HG03439 (cell line): Measurements from ENCODE around the gene PHOSPHO1.
"Not testable (repeated sequence)": the region's sequence is repeated elsewhere in the genome, so short reads cannot be mapped to it uniquely, and the experiment has no call there.

Experiments
- ATAC-seq: cut with Tn5 transposase; IDR thresholded peaks from one replicate; pipeline ENCODE4 v1.9.1; 2021; ENCODE audit warnings: mild to moderate bottlenecking, moderate library complexity; ENCODE audit not compliant: unreplicated experiment

PHOSPHO1 gene

GRCh38 chr17:49230636-49231562 lies at the start of gene PHOSPHO1:
TSS of gene PHOSPHO1 (minus strand) at chr17:49230787. CDS start at chr17:49226691, 4,096 bp downstream.
- peak; percentile 84 for ATAC-seq

- ATAC-seq: no peak
These were observed 49.5 kb upstream of the PHOSPHO1 start for GRCh38 chr17:49280061-49280460.

DNA sequence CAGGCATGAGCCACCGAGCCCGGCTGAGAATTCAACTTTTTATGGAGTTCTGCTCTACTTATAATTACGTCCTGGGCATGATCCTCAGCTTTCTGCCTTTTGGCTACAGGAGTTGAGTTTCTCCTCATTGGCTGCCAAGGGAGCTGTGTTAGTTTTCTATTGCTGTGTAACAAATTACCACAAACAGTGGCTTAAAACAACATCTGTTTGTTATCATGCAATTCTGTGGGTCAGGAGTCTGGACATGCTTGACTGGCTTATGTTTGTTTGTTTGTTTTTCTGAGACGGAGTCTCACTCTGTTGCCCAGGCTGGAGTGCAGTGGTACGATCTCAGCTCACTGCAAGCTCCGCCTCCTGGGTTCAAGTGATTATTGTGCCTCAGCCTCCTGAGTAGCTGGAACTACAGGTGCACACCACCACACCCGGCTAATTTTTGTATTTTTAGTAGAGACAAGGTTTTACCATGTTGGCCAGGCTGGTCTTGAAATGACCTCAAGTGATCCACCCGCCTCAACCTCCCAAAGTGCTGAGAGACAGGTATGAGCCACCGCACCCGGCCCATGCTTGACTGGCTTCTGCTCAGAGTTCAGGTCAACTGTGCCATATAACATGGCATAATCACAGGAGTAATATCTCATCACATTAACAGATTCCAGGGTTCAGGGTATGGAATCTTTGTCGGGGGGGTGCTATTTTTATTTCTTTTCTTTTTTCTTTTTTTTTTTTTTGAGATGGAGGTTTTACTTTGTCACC lies 48.9 kb upstream of the PHOSPHO1 start:
- not testable (repeated sequence) for ATAC-seq

DNA sequence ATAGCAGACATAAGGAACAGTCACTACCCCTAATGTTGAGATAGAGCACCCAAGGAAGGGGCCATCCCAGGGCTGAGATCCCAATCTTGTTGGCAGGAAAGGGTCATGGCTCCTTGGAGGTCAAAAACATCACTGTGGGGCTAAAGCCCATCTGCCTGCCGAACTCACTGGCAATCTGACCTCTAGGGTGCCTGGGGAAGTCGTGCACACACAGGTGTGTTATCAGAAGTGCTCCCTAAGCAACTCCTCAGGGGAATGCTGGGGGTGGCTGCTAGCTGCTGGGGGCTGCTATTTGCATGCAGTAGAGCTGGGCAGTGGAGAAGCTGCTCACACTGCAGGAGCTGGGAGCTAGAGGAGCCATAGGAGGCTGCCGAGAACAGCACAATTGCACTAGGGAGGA lies 47.5 kb upstream of the PHOSPHO1 start:
- no peak for ATAC-seq

DNA sequence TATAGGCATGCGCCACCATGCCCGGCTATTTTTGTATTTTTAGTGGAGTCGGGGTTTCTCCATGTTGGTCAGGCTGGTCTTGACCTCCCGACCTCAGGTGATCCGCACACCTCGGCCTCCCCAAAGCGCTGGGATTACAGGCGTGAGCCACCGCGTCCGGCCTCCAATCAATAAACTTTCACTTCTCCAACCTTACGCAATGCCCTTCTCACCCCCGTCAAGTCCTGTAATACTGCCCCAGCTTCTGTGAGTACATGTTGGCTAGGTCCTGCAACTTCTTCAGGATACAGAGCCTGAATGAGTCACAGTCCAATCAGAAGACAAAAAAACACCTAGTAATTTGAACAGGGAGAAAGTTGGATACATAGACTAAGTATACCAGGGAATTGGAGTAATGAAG lies 47.1 kb upstream of the PHOSPHO1 start:
- ATAC-seq: no peak

GRCh38 chr17:49275981-49276380 lies 45.4 kb upstream of the PHOSPHO1 start:
- not testable (repeated sequence) for ATAC-seq

DNA sequence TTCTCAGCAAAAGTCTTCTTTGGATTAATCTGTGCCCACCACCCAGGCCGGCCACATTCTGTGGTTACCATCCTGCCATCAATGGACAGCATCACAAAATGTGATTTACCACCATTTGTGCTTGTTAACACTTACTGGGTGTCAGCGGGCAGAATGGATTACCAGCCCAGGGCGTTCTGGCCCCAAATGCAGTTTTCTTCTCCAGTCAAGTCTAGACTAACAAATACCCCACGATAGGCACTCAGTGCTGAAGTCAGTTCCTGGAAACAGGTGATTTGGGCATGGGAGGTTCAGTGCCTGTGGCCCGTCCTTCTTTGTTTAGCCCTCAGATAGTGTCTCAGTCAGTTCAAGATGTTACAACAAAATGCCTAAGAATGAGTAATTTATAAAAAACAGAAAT lies 38.8 kb upstream of the PHOSPHO1 start:
- ATAC-seq: no peak

GRCh38 chr17:49267912-49268311 lies 37.3 kb upstream of the PHOSPHO1 start:
- ATAC-seq: no peak

- no peak for ATAC-seq
These were observed 35.6 kb upstream of the PHOSPHO1 start for GRCh38 chr17:49266233-49266632.

DNA sequence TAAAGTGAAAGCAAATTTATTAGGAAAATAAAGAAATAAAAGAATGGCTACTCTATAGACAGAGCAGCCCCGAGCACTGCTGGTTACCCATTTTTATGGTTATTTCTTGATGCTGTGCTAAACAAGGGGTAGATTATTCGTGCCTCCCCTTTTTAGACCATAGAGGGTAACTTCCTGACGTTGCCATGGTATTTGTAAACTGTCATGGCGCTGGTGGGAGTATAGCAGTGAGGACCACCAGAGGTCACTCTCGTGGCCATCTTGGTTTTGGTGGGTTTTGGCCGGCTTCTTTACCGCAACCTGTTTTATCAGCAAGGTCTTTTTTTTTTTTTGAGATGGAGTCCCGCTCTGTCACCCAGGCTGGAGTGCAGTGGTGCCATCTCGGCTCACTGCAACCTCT lies 31.0 kb upstream of the PHOSPHO1 start:
- not testable (repeated sequence) for ATAC-seq

GRCh38 chr17:49260817-49261291 lies 30.3 kb upstream of the PHOSPHO1 start:
- no peak for ATAC-seq

DNA sequence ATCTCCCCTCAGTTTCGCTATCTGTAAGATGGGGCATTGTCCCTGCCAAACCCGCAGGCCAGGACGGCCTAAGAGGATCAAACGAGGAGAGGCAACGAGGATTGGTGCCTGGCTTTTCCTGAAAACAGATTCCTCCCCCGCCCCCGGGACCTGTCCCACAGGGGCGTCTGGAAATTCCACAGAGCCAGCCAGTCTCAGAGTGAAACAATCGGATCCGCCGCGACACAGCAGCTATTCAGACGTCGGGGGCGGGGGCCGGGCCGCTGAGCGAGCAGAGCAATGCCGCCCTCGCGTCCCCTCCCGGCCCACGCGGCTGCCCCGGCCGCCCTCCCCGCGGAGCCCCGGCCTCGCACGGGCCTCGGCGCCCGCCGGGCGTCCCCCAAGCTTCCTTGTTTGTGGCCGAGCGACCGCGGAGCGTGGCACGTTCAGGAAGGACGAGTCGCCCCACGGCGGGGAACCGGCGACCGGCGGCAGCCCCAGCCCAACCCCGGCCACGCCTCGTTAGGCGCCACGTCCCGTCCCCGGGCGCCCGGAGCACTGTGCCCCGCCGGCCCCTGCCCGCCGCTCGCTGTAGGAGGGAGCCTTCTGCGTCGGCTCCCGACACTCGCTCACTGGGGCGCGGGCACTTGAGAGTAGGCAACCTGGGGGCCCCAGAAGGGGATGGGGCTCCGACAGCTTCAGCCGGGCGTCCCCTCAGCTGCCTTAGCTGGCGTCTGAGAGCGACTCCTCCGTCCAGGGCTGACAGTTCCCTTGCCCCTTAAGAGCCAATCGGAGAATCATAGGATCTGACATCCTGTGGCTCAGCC lies 29.6 kb upstream of the PHOSPHO1 start:
- ATAC-seq: no peak

GRCh38 chr17:49259663-49260010 lies 29.1 kb upstream of the PHOSPHO1 start:
- ATAC-seq: no peak

GRCh38 chr17:49258394-49258793 lies 27.8 kb upstream of the PHOSPHO1 start:
- no peak for ATAC-seq

DNA sequence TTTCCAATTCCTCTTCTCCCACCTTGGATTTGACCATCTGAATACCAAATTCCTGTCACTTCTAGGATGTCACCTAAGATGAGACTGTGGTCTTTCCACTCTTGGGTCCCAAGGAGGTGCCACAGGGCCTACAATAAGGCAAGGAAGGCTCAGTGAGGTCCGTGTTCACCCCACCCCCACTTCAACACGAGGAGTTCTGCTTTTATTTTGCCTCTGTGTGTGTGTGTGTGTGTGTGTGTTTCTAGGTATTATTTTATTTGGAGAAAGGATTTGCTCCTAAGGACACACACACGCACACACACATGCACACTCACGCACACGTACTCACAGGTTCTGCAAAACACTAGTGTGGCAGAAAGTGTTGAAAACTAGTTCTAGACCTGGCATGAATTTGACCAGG lies 24.5 kb upstream of the PHOSPHO1 start:
- no peak for ATAC-seq

GRCh38 chr17:49254066-49254465 lies 23.5 kb upstream of the PHOSPHO1 start:
- ATAC-seq: no peak

DNA sequence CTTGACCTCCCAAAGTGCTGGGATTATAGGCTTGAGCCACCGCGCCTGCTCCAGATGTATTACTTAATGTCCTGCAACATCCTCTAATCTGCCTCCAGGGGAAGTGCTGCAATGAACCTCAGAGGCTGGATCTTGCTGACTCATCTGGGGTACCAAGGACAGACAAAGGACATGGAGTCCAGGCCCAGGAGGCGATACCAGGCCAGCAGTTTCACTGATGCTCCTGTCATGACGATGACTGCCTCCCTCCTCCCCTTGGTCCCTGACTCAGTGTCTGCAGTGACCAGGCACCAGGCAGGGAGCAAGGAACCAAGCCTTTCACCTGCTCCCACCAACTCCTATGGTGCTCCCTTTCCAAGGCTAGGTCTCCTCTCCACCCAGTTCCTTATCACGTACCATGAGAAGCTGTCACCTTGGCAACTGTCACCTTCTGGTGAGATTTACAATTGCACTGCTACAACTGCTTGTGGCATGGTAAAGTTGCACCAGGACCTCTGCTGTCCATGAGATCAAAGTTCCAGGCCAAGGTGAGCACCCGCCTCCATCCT lies 21.6 kb upstream of the PHOSPHO1 start:
- ATAC-seq: no peak

DNA sequence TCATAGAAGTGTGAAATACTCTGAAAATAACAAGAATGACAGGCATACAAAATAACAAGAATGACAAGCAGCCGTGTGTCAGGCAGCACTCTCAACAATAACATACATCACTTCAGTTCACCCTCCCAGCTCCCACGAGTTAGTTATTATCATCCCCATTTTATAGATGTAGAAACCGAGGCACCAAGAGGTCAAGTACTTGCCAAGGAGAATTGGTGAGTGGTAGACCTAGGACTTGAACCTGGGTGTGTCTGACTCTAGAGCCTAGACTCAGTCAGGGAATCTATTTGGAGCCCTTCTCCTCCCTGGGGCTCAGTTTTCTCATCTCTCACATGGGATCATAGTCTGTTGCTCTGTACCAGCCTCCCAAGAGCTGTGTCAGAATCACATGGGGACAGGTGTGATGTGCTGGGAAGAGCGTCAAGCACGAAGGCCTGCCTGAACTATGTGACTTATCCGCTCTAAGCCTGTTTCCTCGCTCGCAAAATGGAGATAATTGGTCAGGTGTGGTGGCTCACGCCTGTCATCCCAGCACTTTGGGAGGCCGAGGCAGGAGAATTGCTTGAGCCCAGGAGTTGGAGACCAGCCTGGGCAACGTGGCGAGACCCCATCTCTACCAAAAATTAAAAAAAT lies 19.4 kb upstream of the PHOSPHO1 start:
- ATAC-seq: no peak

DNA sequence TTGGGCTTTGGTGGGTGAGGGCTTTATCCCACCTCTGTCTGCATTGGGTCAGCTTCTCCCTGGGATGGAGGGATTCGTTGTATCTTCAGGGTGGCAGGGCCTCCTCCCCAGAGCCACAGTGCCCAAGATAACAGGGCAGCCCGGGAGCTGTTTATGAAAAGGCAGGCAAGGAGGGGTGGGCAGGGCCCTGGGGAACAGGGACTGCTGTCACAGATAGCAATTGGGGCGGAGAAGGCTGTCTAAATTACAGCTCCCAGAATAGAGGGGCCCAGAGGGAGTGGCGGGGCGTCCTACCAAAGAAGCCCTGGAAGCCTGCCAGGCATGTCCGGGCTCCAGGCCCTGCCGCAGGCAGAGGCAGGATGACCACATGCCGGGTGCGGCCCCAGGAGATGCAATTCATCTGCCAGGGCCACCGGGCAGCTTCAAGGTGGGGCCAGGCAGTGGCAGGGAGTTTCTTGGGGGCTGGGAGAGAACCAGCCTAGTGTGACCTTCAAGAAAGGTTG lies 18.8 kb upstream of the PHOSPHO1 start:
- ATAC-seq: no peak

- no peak for ATAC-seq
These were observed 17.4 kb upstream of the PHOSPHO1 start for GRCh38 chr17:49247944-49248343.
